ENCODE results near the gene EHD1. TPM values are rescaled to one million over a fixed set of nuclear protein-coding genes. Genes with fewer than 3 reads are reported as not detected.
A peak's percentile ranks its signal among the peaks of the same experiment; 100 is the strongest.

Gene EHD1
- total and polyA plus RNA-seq, 9 of the 15 experiments (the other 6 are each of a cell fraction or from before 2014, with no cell fraction given): 0.46 to 65.0 (median 16.4) TPM

- peak; percentile 63 to 90 for TF ChIP-seq RCOR1 (IDR thresholded peaks at IDR 0.05; ENCODE audit: borderline replicate concordance in 1 of 2, low read depth in 2 of 2, low read length in 2 of 2)
- TF ChIP-seq ILF3 (IDR thresholded peaks at IDR 0.05; ENCODE audit: borderline replicate concordance): no peak
- no peak for TF ChIP-seq SRSF1 (IDR thresholded peaks at IDR 0.05; ENCODE audit: low read depth, low read length)
- no peak for TF ChIP-seq NR2C2 (CRISPR knock-in tag; IDR thresholded peaks at IDR 0.05)
- TF ChIP-seq NR2C2 (tag; IDR thresholded peaks at IDR 0.05): peak; percentile 84
- no peak for TF ChIP-seq RAD21 (CRISPR knock-in tag; conservative IDR thresholded peaks at IDR 0.05 in 1 of 2, IDR thresholded peaks at IDR 0.05 in 1 of 2)
- peak; percentile 88 for TF ChIP-seq HDAC2 (IDR thresholded peaks at IDR 0.05)
- no peak for TF ChIP-seq MEF2A (IDR thresholded peaks at IDR 0.05; ENCODE audit: control insufficient read depth, low read depth, low read length)
- peak; percentile 77 for TF ChIP-seq HNRNPLL (IDR thresholded peaks at IDR 0.05; ENCODE audit: low read depth, low read length, poor library complexity, severe bottlenecking)
- 0 out of 2 replicates have a peak, but pooled peaks have one; percentile 26 for TF ChIP-seq HEY1 (CRISPR knock-in tag; IDR thresholded peaks at IDR 0.05; ENCODE audit: borderline replicate concordance)
- peak; percentile 58; the same call in 1 of the 2 replicates for TF ChIP-seq GATAD2A (IDR thresholded peaks at IDR 0.05)
- TF ChIP-seq ZNF3 (CRISPR knock-in tag; IDR thresholded peaks at IDR 0.05): no peak
- no peak for TF ChIP-seq MCM2 (IDR thresholded peaks at IDR 0.05; ENCODE audit: low read depth)
- TF ChIP-seq VEZF1 (CRISPR knock-in tag; IDR thresholded peaks at IDR 0.05): peak; percentile 47
- TF ChIP-seq EP300 (IDR thresholded peaks at IDR 0.05; ENCODE audit: low read length): peak; percentile 79
- TF ChIP-seq TBP (optimal IDR thresholded peaks at IDR 0.05; ENCODE audit: low read depth, low read length): peak; percentile 70
- no peak for TF ChIP-seq BRF1 (IDR thresholded peaks at IDR 0.05; ENCODE audit: borderline replicate concordance, extremely low read depth, insufficient read length)
- peak; percentile 10; the same call in 1 of the 2 replicates for TF ChIP-seq EGR1 (conservative IDR thresholded peaks at IDR 0.05)
- TF ChIP-seq, protein P1, sequence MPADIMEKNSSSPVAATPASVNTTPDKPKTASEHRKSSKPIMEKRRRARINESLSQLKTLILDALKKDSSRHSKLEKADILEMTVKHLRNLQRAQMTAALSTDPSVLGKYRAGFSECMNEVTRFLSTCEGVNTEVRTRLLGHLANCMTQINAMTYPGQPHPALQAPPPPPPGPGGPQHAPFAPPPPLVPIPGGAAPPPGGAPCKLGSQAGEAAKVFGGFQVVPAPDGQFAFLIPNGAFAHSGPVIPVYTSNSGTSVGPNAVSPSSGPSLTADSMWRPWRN (IDR thresholded peaks at IDR 0.05; ENCODE audit: low read depth): peak; percentile 73
- TF ChIP-seq, protein P2, sequence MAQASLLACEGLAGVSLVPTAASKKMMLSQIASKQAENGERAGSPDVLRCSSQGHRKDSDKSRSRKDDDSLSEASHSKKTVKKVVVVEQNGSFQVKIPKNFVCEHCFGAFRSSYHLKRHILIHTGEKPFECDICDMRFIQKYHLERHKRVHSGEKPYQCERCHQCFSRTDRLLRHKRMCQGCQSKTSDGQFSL (CRISPR knock-in tag; IDR thresholded peaks at IDR 0.05): no peak
- TF ChIP-seq, protein P2 (tag; IDR thresholded peaks at IDR 0.05): 0 out of 4 replicates have a peak, but pooled peaks of 1 of the 2 experiments have one; percentile 20
- peak; percentile 77 for TF ChIP-seq GATA2 (CRISPR knock-in tag; IDR thresholded peaks at IDR 0.05)
- TF ChIP-seq, protein P3, sequence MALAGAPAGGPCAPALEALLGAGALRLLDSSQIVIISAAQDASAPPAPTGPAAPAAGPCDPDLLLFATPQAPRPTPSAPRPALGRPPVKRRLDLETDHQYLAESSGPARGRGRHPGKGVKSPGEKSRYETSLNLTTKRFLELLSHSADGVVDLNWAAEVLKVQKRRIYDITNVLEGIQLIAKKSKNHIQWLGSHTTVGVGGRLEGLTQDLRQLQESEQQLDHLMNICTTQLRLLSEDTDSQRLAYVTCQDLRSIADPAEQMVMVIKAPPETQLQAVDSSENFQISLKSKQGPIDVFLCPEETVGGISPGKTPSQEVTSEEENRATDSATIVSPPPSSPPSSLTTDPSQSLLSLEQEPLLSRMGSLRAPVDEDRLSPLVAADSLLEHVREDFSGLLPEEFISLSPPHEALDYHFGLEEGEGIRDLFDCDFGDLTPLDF (CRISPR knock-in tag; IDR thresholded peaks at IDR 0.05): peak; percentile 67; the same call in 1 of the 2 replicates
- TF ChIP-seq ARID1B (IDR thresholded peaks at IDR 0.05): peak; percentile 81
Observed at GRCh38 chr11:64885367-64886286, 7.2 kb upstream of the EHD1 start (continued).

All from K562 (cell line).